Stomach smooth muscle (tissue), 2 donors: ENCODE data around the gene MGMT.

ENCODE experiments used
- H3K27ac ChIP-seq: one replicate; pipeline ENCODE4 v1.7.0; 2013; ENCODE audit warnings: mild to moderate bottlenecking, low read length, inconsistent platforms
- H3K27me3 ChIP-seq, 2 donors: one replicate each; pipeline ENCODE4 v1.7.0; 2013; ENCODE audit warnings: low read length in 2 of 2; ENCODE audit not compliant: insufficient read depth in 2 of 2, control insufficient read depth in 1 of 2
- H3K36me3 ChIP-seq, 2 donors: one replicate each; pipeline ENCODE4 v1.7.0; 2013; ENCODE audit warnings: low read length in 2 of 2; ENCODE audit not compliant: control insufficient read depth in 2 of 2, insufficient read depth in 2 of 2
- H3K4me1 ChIP-seq: one replicate; pipeline ENCODE4 v1.7.0; 2013; ENCODE audit warnings: low read length; ENCODE audit not compliant: control insufficient read depth, insufficient read depth
- H3K4me3 ChIP-seq, 2 donors: one replicate each; pipeline ENCODE4 v1.7.0; 2013; ENCODE audit warnings: low read length in 2 of 2
- H3K9ac ChIP-seq, 2 donors: one replicate each; pipeline ENCODE4 v1.7.0; 2013; ENCODE audit warnings: low read length in 2 of 2, mild to moderate bottlenecking in 1 of 2
- H3K9me3 ChIP-seq, 2 donors: one replicate each; pipeline ENCODE4 v1.7.0; 2013; ENCODE audit warnings: low read length in 2 of 2; ENCODE audit not compliant: control insufficient read depth in 2 of 2
- donor health status: healthy.
- donor health status: Pancreatic carcinoma.

The MGMT gene

GRCh38 chr10:129694691-129695243, 227.7 kb downstream of the MGMT start:
- H3K27me3 ChIP-seq, result no peaks in the 10 kb centered on the region
- no peaks in the 10 kb centered on the region for H3K9me3 ChIP-seq
- H3K9ac ChIP-seq, result no peak overlapping the region
- H3K27ac ChIP-seq, result no peak overlapping the region
- no peak overlapping the region for H3K4me3 ChIP-seq
- no peaks in the 10 kb centered on the region for H3K36me3 ChIP-seq
- peaks cover 21% of the 10 kb centered on the region for H3K4me1 ChIP-seq

GRCh38 chr10:129695671-129696070, 228.6 kb downstream of the MGMT start:
- H3K27ac ChIP-seq, result no peak overlapping the region
- no peak overlapping the region for H3K4me3 ChIP-seq
- no peak overlapping the region for H3K9ac ChIP-seq
- no peaks in the 10 kb centered on the region for H3K9me3 ChIP-seq
- no peaks in the 10 kb centered on the region for H3K36me3 ChIP-seq
- peaks cover 16% of the 10 kb centered on the region for H3K4me1 ChIP-seq
- no peaks in the 10 kb centered on the region for H3K27me3 ChIP-seq

- Histone ChIP-seq H3K4me3 (no peak overlapping the region), H3K9me3 (no peaks in the 10 kb centered on the region)
These were observed 229.6 kb downstream of the MGMT start for GRCh38 chr10:129696636-129697035.

GRCh38 chr10:129697463-129698247, 230.6 kb downstream of the MGMT start:
- peaks cover 9% of the 10 kb centered on the region for H3K4me1 ChIP-seq

More at GRCh38 chr10:129696636-129697035, 229.6 kb downstream of the MGMT start:
- no peak overlapping the region for H3K9ac ChIP-seq
- no peaks in the 10 kb centered on the region for H3K36me3 ChIP-seq
- H3K4me1 ChIP-seq, result peaks cover 9% of the 10 kb centered on the region
- H3K27ac ChIP-seq, result no peak overlapping the region
- no peaks in the 10 kb centered on the region for H3K27me3 ChIP-seq

DNA sequence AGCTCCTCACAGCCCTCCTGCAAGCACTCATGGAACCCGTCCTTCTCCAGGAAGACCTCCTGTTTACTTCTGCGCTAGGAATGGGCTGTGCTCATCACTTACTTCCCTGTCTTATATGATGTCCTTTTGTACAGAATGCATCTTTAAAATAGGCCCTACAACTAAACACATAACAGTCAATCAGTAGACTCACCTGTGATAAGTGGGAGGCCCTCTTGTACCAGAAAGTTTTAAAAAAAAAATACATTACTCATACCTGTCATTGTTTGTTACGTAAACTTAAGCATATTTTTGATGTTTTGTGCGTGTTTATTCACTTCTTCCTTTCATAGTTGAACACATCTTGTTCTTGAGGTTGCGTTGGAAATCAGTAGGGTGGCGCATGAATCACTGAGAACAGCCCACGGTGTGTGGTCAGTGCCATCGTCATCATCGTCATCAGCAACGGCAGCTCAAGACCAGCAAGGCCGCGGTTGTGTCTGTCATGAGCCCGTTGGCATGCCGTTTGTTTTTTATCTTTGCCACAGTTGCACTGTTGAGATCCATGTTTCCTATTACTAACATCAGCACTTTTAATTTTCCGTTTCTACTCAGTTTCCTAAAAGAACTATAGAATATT, 232.8 kb downstream of the MGMT start:
- no peak overlapping the region for H3K27ac ChIP-seq
- no peaks in the 10 kb centered on the region for H3K4me1 ChIP-seq
- no peaks in the 10 kb centered on the region for H3K36me3 ChIP-seq
- no peaks in the 10 kb centered on the region for H3K9me3 ChIP-seq
- no peak overlapping the region for H3K9ac ChIP-seq
- no peak overlapping the region for H3K4me3 ChIP-seq
- H3K27me3 ChIP-seq, result no peaks in the 10 kb centered on the region

More at GRCh38 chr10:129697463-129698247, 230.6 kb downstream of the MGMT start:
- H3K36me3 ChIP-seq, result no peaks in the 10 kb centered on the region
- H3K9ac ChIP-seq, result no peak overlapping the region
- no peak overlapping the region for H3K4me3 ChIP-seq
- no peaks in the 10 kb centered on the region for H3K27me3 ChIP-seq
- H3K9me3 ChIP-seq, result no peaks in the 10 kb centered on the region
- no peak overlapping the region for H3K27ac ChIP-seq

DNA sequence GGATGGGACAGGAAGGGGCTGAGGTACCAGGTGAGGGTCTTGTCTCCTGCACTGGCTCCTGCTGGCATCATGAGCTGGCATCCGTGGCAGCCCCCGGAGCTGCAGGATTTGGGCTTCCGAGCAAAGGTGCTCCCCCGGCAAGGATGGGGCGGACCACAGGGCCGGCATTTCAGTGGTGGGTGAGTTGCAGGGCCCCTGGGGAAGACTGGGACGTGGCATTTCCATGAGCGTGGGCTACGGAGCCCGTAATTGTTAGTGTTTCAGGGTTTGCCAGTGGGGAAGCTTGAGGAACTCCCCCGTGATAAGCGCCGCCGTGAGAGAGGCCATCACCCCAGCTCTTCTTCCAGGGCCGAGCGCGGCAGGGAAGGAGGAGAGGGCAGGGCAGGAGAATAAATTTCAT, 235.6 kb downstream of the MGMT start:
- Histone ChIP-seq H3K4me1 (peaks cover 1% of the 10 kb centered on the region), H3K9ac (no peak overlapping the region), H3K36me3 (no peaks in the 10 kb centered on the region), H3K4me3 (no peak overlapping the region), H3K9me3 (no peaks in the 10 kb centered on the region), H3K27ac (no peak overlapping the region), H3K27me3 (no peaks in the 10 kb centered on the region)

GRCh38 chr10:129703287-129704137, 236.5 kb downstream of the MGMT start:
- no peak overlapping the region for H3K4me3 ChIP-seq
- no peaks in the 10 kb centered on the region for H3K27me3 ChIP-seq
- no peak overlapping the region for H3K27ac ChIP-seq
- H3K9me3 ChIP-seq, result no peaks in the 10 kb centered on the region
- no peaks in the 10 kb centered on the region for H3K36me3 ChIP-seq
- no peak overlapping the region for H3K9ac ChIP-seq
- peaks cover 4% of the 10 kb centered on the region for H3K4me1 ChIP-seq

- Histone ChIP-seq H3K9ac (no peak overlapping the region), H3K9me3 (no peaks in the 10 kb centered on the region), H3K27ac (no peak overlapping the region), H3K4me1 (peaks cover 4% of the 10 kb centered on the region), H3K27me3 (no peaks in the 10 kb centered on the region), H3K36me3 (peaks cover 3 to 4% of the 10 kb centered on the region in 2 donors), H3K4me3 (no peak overlapping the region)
These were observed 237.2 kb downstream of the MGMT start for GRCh38 chr10:129704225-129704624.

DNA sequence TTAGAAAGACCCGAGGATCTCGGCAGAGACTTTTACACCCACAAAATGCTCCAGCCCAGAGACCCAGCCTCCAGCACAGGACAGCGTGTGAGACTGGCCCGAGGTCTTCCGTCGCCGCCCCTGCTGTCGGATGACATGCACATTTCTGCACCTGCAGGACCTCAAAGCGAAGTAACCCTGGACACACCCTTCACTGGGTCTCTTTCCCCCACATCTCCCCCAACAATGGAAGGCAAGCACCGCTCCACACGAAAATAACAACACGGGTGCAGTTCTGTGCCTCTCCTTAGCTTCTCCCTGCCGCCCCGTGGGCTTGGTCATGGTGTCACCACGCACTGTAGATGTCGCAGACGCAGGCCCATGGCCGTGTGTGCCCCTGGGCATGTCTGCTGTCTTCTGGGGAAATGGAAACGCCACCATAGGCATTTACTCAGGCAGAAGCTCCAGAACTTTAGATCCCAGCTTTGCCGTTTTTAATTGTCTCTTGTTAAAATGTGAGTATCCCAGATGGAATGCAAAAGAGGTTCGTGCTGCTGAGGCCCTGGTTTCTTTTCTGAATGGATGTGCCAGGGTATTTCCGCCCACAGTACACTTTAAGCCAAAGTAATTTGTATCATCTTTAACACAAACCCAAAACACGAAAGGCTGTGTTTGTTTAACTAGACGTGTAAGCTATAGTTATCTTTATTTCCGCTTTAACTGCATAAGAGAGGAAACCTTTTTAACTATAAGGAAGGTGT, 237.9 kb downstream of the MGMT start:
- H3K9me3 ChIP-seq, result no peaks in the 10 kb centered on the region
- peaks cover 4% of the 10 kb centered on the region for H3K4me1 ChIP-seq
- no peak overlapping the region for H3K4me3 ChIP-seq
- no peak overlapping the region for H3K27ac ChIP-seq
- peaks cover 3 to 4% of the 10 kb centered on the region in 2 donors for H3K36me3 ChIP-seq
- no peak overlapping the region for H3K9ac ChIP-seq
- no peaks in the 10 kb centered on the region for H3K27me3 ChIP-seq

- Histone ChIP-seq H3K4me3 (no peak overlapping the region), H3K9ac (no peak overlapping the region), H3K9me3 (no peaks in the 10 kb centered on the region), H3K27ac (no peak overlapping the region), H3K27me3 (no peaks in the 10 kb centered on the region), H3K36me3 (peaks cover 3 to 4% of the 10 kb centered on the region in 2 donors), H3K4me1 (peaks cover 4% of the 10 kb centered on the region)
These were observed 238.6 kb downstream of the MGMT start for GRCh38 chr10:129705676-129706075.
